SK-N-MC (cell line): Measurements from ENCODE around the gene SUGP1.
A peak's percentile ranks its signal among the peaks of the same experiment; 100 is the strongest.

ENCODE experiments used
- DNase-seq: peaks from one replicate; pipeline ENCODE4 v3.0.0-alpha.2; 2011; ENCODE audit warnings: low read depth, low spot score
- H3K27ac ChIP-seq: fragments of 200-600 bp; sonication (generic); 2 replicates; pipeline ENCODE4 v1.5.1; 2016; ENCODE audit warnings: mixed run types
- H3K36me3 ChIP-seq: fragments of 200-600 bp; sonication (generic); 2 replicates; pipeline ENCODE4 v1.6.1; 2017; ENCODE audit warnings: antibody characterized with exemption, low read length, mixed read lengths; ENCODE audit not compliant: insufficient read depth
- H3K4me3 ChIP-seq: fragments of 200-600 bp; sonication (generic); 2 replicates; pipeline ENCODE4 v1.5.1; 2016
- H3K9ac ChIP-seq: fragments of 200-600 bp; sonication (generic); 2 replicates; pipeline ENCODE4 v1.8.0; 2017; ENCODE audit warnings: mixed run types, mixed read lengths; ENCODE audit not compliant: insufficient read length
- H3K9me3 ChIP-seq: fragments of 200-600 bp; sonication (generic); 2 replicates; pipeline ENCODE4 v1.6.1; 2017; ENCODE audit warnings: low read depth, mild to moderate bottlenecking, antibody characterized with exemption, low read length, moderate library complexity, mixed read lengths
- EZH2 ChIP-seq: fragments of 200-600 bp; sonication (generic); IDR thresholded peaks from one replicate; pipeline ENCODE4 v1.6.1; 2017; ENCODE audit warnings: antibody characterized with exemption
- FOXP2 ChIP-seq: optimal IDR thresholded peaks from 2 replicates; pipeline ENCODE3; 2011; ENCODE audit warnings: mild to moderate bottlenecking, moderate library complexity; ENCODE audit not compliant: insufficient read depth; ENCODE audit errors: extremely low read length, control extremely low read depth
- POLR2AphosphoS5 ChIP-seq: IDR thresholded peaks from 2 replicates; pipeline ENCODE4 v1.6.1; 2012; ENCODE audit warnings: mild to moderate bottlenecking, low read depth, low read length, borderline replicate concordance

SUGP1 gene

GRCh38 chr19:19320361-19321140 lies at the start of gene SUGP1, which contains the start of gene MAU2:
Gene SUGP1 (minus strand): TSS chr19:19320509. CDS start chr19:19320496, 13 bp downstream.
Gene MAU2 (plus strand): TSS chr19:19320829. CDS start chr19:19320860, 31 bp downstream.
- DNase-seq: peak; percentile 85
- H3K27ac ChIP-seq: peak within 1 kb of the TSS; percentile 96
- H3K9me3 ChIP-seq: no peaks in the 10 kb centered on the region
- peak within 1 kb of the TSS; percentile 98 for H3K9ac ChIP-seq
- peaks cover 28% of the 10 kb centered on the region for H3K36me3 ChIP-seq
- peak within 1 kb of the TSS; percentile 93 for H3K4me3 ChIP-seq
- TF ChIP-seq POLR2AphosphoS5 (peak; percentile 79), FOXP2 (peak; percentile 41), EZH2 (no peak)

GRCh38 chr19:19368087-19368486 lies 47.8 kb upstream of the SUGP1 start:
- no peak for TF ChIP-seq EZH2
- no peak for TF ChIP-seq FOXP2
- no peak for TF ChIP-seq POLR2AphosphoS5
- Histone ChIP-seq H3K27ac (no peak overlapping the region), H3K4me3 (no peak overlapping the region), H3K9ac (no peak overlapping the region), H3K36me3 (no peaks in the 10 kb centered on the region), H3K9me3 (no peaks in the 10 kb centered on the region)
- no peak for DNase-seq

- H3K27ac ChIP-seq: no peak overlapping the region
- H3K9ac ChIP-seq: no peak overlapping the region
- no peak for DNase-seq
- H3K36me3 ChIP-seq: no peaks in the 10 kb centered on the region
- H3K9me3 ChIP-seq: no peaks in the 10 kb centered on the region
- TF ChIP-seq EZH2 (no peak), FOXP2 (no peak), POLR2AphosphoS5 (no peak)
- H3K4me3 ChIP-seq: no peak overlapping the region
These were observed 46.4 kb upstream of the SUGP1 start for GRCh38 chr19:19366434-19367396.

GRCh38 chr19:19362075-19362474 lies 41.8 kb upstream of the SUGP1 start:
- TF ChIP-seq POLR2AphosphoS5 (no peak), EZH2 (no peak), FOXP2 (no peak)
- Histone ChIP-seq H3K27ac (no peak overlapping the region), H3K36me3 (no peaks in the 10 kb centered on the region; the same call in 1 of the 2 replicates), H3K9me3 (no peaks in the 10 kb centered on the region), H3K4me3 (no peak overlapping the region), H3K9ac (no peak overlapping the region)
- no peak for DNase-seq

DNA sequence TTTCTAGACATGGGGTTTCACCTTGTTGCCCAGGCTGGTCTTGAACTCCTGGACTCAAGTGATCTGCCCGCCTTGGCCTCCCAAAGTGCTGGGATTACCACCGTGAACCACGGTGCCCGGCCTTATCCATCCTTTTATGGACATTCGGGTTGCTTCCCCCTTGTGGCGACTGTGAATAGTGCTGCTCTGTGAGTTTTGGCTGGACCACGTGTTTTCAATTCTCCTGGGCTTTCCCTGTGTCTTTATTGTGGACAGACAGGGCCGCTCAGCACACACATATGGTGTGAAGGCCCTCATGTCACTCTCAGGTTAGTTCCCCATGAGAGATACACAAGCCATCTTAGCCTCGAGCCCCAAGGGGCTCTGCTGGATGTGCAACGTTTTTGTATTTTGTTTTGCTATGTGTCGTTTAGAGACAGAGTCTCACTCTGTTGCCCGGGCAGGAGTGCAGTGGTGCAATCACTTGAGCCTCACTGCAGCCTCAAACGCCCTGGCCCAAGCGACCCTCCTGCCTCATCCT lies 40.8 kb upstream of the SUGP1 start:
- peak; percentile 32 for DNase-seq
- Histone ChIP-seq H3K9me3 (no peaks in the 10 kb centered on the region), H3K27ac (peak overlapping the region; percentile 5; the same call in 1 of the 2 replicates), H3K36me3 (peaks cover 2% of the 10 kb centered on the region; the same call in 1 of the 2 replicates), H3K9ac (no peak overlapping the region), H3K4me3 (no peak overlapping the region)
- no peak for TF ChIP-seq POLR2AphosphoS5
- TF ChIP-seq EZH2: no peak
- TF ChIP-seq FOXP2: no peak

- no peak for DNase-seq
- no peaks in the 10 kb centered on the region for H3K9me3 ChIP-seq
- no peak overlapping the region for H3K4me3 ChIP-seq
- no peak overlapping the region for H3K27ac ChIP-seq
- no peak overlapping the region for H3K9ac ChIP-seq
- TF ChIP-seq FOXP2 (no peak), EZH2 (no peak), POLR2AphosphoS5 (no peak)
- H3K36me3 ChIP-seq: peaks cover 33% of the 10 kb centered on the region
These were observed 36.7 kb upstream of the SUGP1 start for GRCh38 chr19:19356901-19357566.

- Histone ChIP-seq H3K9me3 (no peaks in the 10 kb centered on the region), H3K9ac (no peak overlapping the region), H3K27ac (no peak overlapping the region), H3K4me3 (no peak overlapping the region), H3K36me3 (peaks cover 33% of the 10 kb centered on the region)
- no peak for TF ChIP-seq FOXP2
- TF ChIP-seq EZH2: no peak
- TF ChIP-seq POLR2AphosphoS5: no peak
- DNase-seq: no peak
These were observed 36.2 kb upstream of the SUGP1 start for GRCh38 chr19:19356500-19356899.
